Liver (tissue), 9 donors: ENCODE measurements around the gene TUBE1. TPM values are rescaled to one million over a fixed set of nuclear protein-coding genes. Genes with fewer than 3 reads are reported as not detected.

ENCODE experiments used
- DNase-seq: peaks from one replicate; pipeline ENCODE4 v3.0.0-alpha.2; 2017; ENCODE audit warnings: low spot score
- H3K27ac ChIP-seq, 2 donors: one replicate each; pipeline ENCODE4 v1.7.0; 2013; ENCODE audit warnings: inconsistent platforms in 2 of 2, low read length in 2 of 2, control low read depth in 1 of 2, low read depth in 1 of 2, mild to moderate bottlenecking in 1 of 2
- H3K27me3 ChIP-seq, 4 donors: one replicate each; pipeline versions ENCODE4 v1.6.1 to v1.7.0; 2013; ENCODE audit warnings: low read length in 3 of 4, inconsistent platforms in 1 of 4, mild to moderate bottlenecking in 1 of 4, moderate library complexity in 1 of 4; ENCODE audit not compliant: control insufficient read depth in 4 of 4, insufficient read depth in 4 of 4
- H3K36me3 ChIP-seq, 4 donors: one replicate each; pipeline versions ENCODE4 v1.6.1 to v1.7.0; 2013; ENCODE audit warnings: low read length in 3 of 4, mild to moderate bottlenecking in 3 of 4, low read depth in 1 of 4, moderate library complexity in 1 of 4; ENCODE audit not compliant: control insufficient read depth in 4 of 4, insufficient read depth in 3 of 4
- H3K4me1 ChIP-seq, 4 donors: one replicate each; pipeline versions ENCODE4 v1.6.1 to v1.7.0; 2013; ENCODE audit warnings: low read length in 3 of 4, mild to moderate bottlenecking in 3 of 4, moderate library complexity in 1 of 4; ENCODE audit not compliant: control insufficient read depth in 4 of 4, insufficient read depth in 4 of 4
- H3K4me3 ChIP-seq, 3 donors: one replicate each; pipeline versions ENCODE4 v1.6.1 to v1.7.0; 2013; ENCODE audit warnings: low read length in 3 of 3, control low read depth in 1 of 3, low read depth in 1 of 3, mild to moderate bottlenecking in 1 of 3
- H3K9ac ChIP-seq, 2 donors: one replicate each; pipeline ENCODE4 v1.7.0; 2013; ENCODE audit warnings: low read length in 2 of 2, mild to moderate bottlenecking in 2 of 2, moderate library complexity in 2 of 2, control low read depth in 1 of 2, low read depth in 1 of 2
- H3K9me3 ChIP-seq, 4 donors: one replicate each; pipeline versions ENCODE4 v1.6.1 to v1.7.0; 2013; ENCODE audit warnings: low read length in 3 of 4; ENCODE audit not compliant: control insufficient read depth in 4 of 4
- EGR1 ChIP-seq, 2 donors: IDR thresholded peaks; 2 replicates each; pipeline ENCODE4 v1.6.1; 2016 to 2018; ENCODE audit warnings: antibody characterized with exemption in 2 of 2, low read depth in 2 of 2
- FOXA1 ChIP-seq: IDR thresholded peaks from 2 replicates; pipeline ENCODE4 v1.6.1; 2016; ENCODE audit warnings: antibody characterized with exemption
- FOXA2 ChIP-seq: IDR thresholded peaks from 2 replicates; pipeline ENCODE4 v1.6.1; 2016; ENCODE audit warnings: antibody characterized with exemption
- GABPA ChIP-seq, 2 donors: IDR thresholded peaks in 1 of 2; conservative IDR thresholded peaks in 1 of 2; 2 replicates each; pipeline ENCODE4 v1.6.1; 2016; ENCODE audit warnings: antibody characterized with exemption in 2 of 2, mild to moderate bottlenecking in 1 of 2, moderate library complexity in 1 of 2
- HNF4A ChIP-seq, 2 donors: conservative IDR thresholded peaks; 2 replicates each; pipeline ENCODE4 v1.6.1; 2016; ENCODE audit warnings: antibody characterized with exemption in 2 of 2, mild to moderate bottlenecking in 2 of 2
- JUND ChIP-seq, 2 donors: IDR thresholded peaks; 2 replicates each; pipeline ENCODE4 v1.6.1; 2016; ENCODE audit warnings: antibody characterized with exemption in 2 of 2
- NR2F2 ChIP-seq: IDR thresholded peaks from 2 replicates; pipeline ENCODE4 v1.6.1; 2016; ENCODE audit warnings: antibody characterized with exemption
- RAD21 ChIP-seq, 2 donors: IDR thresholded peaks; 2 replicates each; pipeline ENCODE4 v1.6.1; 2016; ENCODE audit warnings: antibody characterized with exemption in 2 of 2, mild to moderate bottlenecking in 2 of 2
- RXRA ChIP-seq, 2 donors: IDR thresholded peaks; 2 replicates each; pipeline ENCODE4 v1.6.1; 2017 to 2018; ENCODE audit warnings: antibody characterized with exemption in 2 of 2, mild to moderate bottlenecking in 1 of 2
- SP1 ChIP-seq: IDR thresholded peaks from 2 replicates; pipeline ENCODE4 v1.6.1; 2018; ENCODE audit warnings: antibody characterized with exemption, mild to moderate bottlenecking
- TAF1 ChIP-seq: conservative IDR thresholded peaks from 2 replicates; pipeline ENCODE4 v1.6.1; 2016; ENCODE audit warnings: antibody characterized with exemption, mild to moderate bottlenecking
- YY1 ChIP-seq: IDR thresholded peaks from 2 replicates; pipeline ENCODE4 v1.6.1; 2016; ENCODE audit warnings: antibody characterized with exemption, mild to moderate bottlenecking
- WGBS: extraction: QIAGEN DNeasy Blood & Tissue Kit; methylation state at CpG from one replicate; pipeline ENCODE4 v1.1.7; 2013; 5-methylcytosine and 5-hydroxymethylcytosine counted together
- polyA plus RNA-seq, 2 donors: library from polyadenylated mRNA; stranded (reverse) in 1 of 2; unstranded in 1 of 2; fragments of 200-250 nt in 1 of 2; fragments of >200 nt in 1 of 2; fragmentation: Nextera tagmentation in 1 of 2; extraction: Ambion mirVana in 1 of 2; gene quantifications; one replicate each; pipeline versions ENCODE4 v1.2.1 to v1.2.3, GENCODE V29; 2013 to 2015
- total RNA-seq, 2 donors: library from RNA; depleted of rRNA; stranded (reverse); fragments of >200 nt; gene quantifications; one replicate each; pipeline ENCODE4 v1.2.3, GENCODE V29; 2014
- TF ChIP-seq, protein P1 (sequence below): IDR thresholded peaks from 2 replicates; pipeline ENCODE4 v1.6.1; 2016; ENCODE audit warnings: antibody characterized with exemption
- TF ChIP-seq, protein P2 (sequence below): IDR thresholded peaks from 2 replicates; pipeline ENCODE4 v1.6.1; 2016; ENCODE audit warnings: antibody characterized with exemption
- TF ChIP-seq, protein P3 (sequence below): IDR thresholded peaks from 2 replicates; pipeline ENCODE4 v1.6.1; 2016; ENCODE audit warnings: antibody characterized with exemption
- TF ChIP-seq, protein P4 (sequence below): IDR thresholded peaks from 2 replicates; pipeline ENCODE4 v1.6.1; 2016; ENCODE audit warnings: antibody characterized with exemption, mild to moderate bottlenecking
- donor health status: healthy.
- donor health status: healthy.
- donor health status: healthy.
- donor health status: healthy.
- donor health status: healthy.

The TUBE1 gene
- total and polyA plus RNA-seq, 4 donors = 8.8 to 45.4 (median 25.4) TPM

DNA sequence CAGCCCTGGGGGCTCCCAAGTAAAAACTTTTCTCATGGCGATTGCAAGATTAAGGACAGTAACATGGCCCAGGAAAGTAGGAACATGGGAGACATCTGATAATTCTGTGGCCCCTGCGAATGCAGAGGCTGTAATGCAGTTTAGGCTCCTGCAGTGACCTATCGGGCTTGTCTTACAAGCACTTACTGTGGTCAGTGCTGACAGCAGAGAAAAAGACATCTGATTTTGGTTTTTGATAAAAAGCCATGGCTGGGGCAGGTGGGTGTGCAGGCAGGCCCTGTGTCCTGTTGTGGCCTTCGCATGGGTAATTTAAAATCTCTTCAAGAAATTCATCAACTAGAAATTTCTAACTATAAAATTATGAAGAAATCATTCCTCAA is 52.7 kb downstream of the TUBE1 start:
- no peak overlapping the region for H3K4me3 ChIP-seq
- no peaks in the 10 kb centered on the region for H3K27me3 ChIP-seq
- no peak for TF ChIP-seq TAF1
- WGBS = 95% methylated on average over 4 of the region's 4 CpGs
- DNase-seq = no peak
- H3K9ac ChIP-seq = no peak overlapping the region
- no peaks in the 10 kb centered on the region for H3K36me3 ChIP-seq
- H3K9me3 ChIP-seq = no peaks in the 10 kb centered on the region
- no peak overlapping the region for H3K27ac ChIP-seq
- H3K4me1 ChIP-seq = peaks cover 0 to 20% (median 10%) of the 10 kb centered on the region in 4 donors

DNA sequence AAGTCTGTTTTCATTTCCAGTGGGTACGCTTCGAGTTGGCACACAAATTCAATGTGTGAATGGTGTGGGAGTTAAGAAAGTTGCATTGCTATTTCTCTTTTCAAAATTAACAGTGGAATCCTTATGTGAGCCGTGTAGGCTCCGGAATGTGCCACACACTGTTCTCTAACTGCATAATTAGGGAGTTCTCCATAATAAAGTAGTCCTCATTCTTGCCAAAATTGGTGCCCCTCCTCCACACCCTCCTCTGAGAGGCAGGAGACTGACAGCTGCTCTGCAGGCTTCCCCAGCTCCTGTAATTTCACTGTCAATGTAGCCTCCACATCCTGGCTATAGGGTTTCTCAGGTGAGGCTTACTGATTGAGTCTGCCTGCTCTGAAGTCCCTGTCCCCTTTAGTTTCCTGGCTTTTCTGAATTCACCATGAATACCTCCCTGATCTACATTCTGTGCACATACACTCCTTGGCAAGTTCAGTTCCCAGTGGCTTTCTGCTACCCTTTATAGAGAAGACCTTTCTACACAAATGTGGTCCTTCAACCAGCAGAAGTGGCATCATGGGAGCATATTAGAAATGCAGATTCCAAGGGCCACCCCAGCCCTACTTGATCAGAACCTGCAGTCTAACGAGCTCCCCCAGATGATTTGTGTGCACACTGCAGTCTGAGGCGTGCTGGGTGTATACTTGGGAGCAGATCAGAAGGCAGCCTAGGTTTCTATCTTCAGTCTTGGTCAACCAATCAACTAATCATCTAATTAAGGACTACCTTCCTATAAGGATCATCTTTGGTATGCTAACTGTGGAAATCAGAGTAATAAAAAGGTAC is 53.3 kb downstream of the TUBE1 start:
- H3K27ac ChIP-seq = no peak overlapping the region
- TF ChIP-seq, protein P1, sequence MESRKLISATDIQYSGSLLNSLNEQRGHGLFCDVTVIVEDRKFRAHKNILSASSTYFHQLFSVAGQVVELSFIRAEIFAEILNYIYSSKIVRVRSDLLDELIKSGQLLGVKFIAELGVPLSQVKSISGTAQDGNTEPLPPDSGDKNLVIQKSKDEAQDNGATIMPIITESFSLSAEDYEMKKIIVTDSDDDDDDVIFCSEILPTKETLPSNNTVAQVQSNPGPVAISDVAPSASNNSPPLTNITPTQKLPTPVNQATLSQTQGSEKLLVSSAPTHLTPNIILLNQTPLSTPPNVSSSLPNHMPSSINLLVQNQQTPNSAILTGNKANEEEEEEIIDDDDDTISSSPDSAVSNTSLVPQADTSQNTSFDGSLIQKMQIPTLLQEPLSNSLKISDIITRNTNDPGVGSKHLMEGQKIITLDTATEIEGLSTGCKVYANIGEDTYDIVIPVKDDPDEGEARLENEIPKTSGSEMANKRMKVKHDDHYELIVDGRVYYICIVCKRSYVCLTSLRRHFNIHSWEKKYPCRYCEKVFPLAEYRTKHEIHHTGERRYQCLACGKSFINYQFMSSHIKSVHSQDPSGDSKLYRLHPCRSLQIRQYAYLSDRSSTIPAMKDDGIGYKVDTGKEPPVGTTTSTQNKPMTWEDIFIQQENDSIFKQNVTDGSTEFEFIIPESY = no peak
- no peak for TF ChIP-seq NR2F2
- no peak for TF ChIP-seq EGR1 (IDR thresholded peaks at IDR 0.05; ENCODE audit: low read depth in 2 of 2)
- no peak for TF ChIP-seq FOXA2
- no peak for TF ChIP-seq TAF1
- TF ChIP-seq, protein P2, sequence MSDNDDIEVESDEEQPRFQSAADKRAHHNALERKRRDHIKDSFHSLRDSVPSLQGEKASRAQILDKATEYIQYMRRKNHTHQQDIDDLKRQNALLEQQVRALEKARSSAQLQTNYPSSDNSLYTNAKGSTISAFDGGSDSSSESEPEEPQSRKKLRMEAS = no peak
- TF ChIP-seq SP1 = no peak
- no peak for TF ChIP-seq FOXA1
- TF ChIP-seq, protein P3, sequence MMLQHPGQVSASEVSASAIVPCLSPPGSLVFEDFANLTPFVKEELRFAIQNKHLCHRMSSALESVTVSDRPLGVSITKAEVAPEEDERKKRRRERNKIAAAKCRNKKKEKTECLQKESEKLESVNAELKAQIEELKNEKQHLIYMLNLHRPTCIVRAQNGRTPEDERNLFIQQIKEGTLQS = no peak
- TF ChIP-seq HNF4A (conservative IDR thresholded peaks at IDR 0.05) = no peak
- no peak for TF ChIP-seq GABPA (IDR thresholded peaks at IDR 0.05 in 1 of 2, conservative IDR thresholded peaks at IDR 0.05 in 1 of 2)
- TF ChIP-seq RAD21 (IDR thresholded peaks at IDR 0.05) = no peak
- TF ChIP-seq RXRA (IDR thresholded peaks at IDR 0.05) = no peak
- no peak for TF ChIP-seq JUND (IDR thresholded peaks at IDR 0.05)
- no peak for TF ChIP-seq YY1
- TF ChIP-seq, protein P4, sequence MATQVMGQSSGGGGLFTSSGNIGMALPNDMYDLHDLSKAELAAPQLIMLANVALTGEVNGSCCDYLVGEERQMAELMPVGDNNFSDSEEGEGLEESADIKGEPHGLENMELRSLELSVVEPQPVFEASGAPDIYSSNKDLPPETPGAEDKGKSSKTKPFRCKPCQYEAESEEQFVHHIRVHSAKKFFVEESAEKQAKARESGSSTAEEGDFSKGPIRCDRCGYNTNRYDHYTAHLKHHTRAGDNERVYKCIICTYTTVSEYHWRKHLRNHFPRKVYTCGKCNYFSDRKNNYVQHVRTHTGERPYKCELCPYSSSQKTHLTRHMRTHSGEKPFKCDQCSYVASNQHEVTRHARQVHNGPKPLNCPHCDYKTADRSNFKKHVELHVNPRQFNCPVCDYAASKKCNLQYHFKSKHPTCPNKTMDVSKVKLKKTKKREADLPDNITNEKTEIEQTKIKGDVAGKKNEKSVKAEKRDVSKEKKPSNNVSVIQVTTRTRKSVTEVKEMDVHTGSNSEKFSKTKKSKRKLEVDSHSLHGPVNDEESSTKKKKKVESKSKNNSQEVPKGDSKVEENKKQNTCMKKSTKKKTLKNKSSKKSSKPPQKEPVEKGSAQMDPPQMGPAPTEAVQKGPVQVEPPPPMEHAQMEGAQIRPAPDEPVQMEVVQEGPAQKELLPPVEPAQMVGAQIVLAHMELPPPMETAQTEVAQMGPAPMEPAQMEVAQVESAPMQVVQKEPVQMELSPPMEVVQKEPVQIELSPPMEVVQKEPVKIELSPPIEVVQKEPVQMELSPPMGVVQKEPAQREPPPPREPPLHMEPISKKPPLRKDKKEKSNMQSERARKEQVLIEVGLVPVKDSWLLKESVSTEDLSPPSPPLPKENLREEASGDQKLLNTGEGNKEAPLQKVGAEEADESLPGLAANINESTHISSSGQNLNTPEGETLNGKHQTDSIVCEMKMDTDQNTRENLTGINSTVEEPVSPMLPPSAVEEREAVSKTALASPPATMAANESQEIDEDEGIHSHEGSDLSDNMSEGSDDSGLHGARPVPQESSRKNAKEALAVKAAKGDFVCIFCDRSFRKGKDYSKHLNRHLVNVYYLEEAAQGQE = no peak
- no peak overlapping the region for H3K4me3 ChIP-seq
- peaks cover 0 to 20% (median 10%) of the 10 kb centered on the region in 4 donors for H3K4me1 ChIP-seq
- H3K9me3 ChIP-seq = no peaks in the 10 kb centered on the region
- no peaks in the 10 kb centered on the region for H3K36me3 ChIP-seq
- no peak overlapping the region for H3K9ac ChIP-seq
- H3K27me3 ChIP-seq = no peaks in the 10 kb centered on the region
- 87% methylated on average over 6 of the region's 6 CpGs for WGBS
- no peak for DNase-seq
